AG04450 (cell line): Measurements from ENCODE around the gene PRG2. TPM values are rescaled to one million over a fixed set of nuclear protein-coding genes. Genes with fewer than 3 reads are reported as not detected.

Experiments used
- CTCF ChIA-PET: fragments of 300-600, 350-600 bp; formaldehyde crosslinking; extraction: SDS; loops from one replicate; lab custom pipeline; 2022; ENCODE audit warnings: antibody characterized with exemption, inconsistent platforms; lab: Charles Lee
- POLR2A ChIA-PET: fragments of 350-600 bp; formaldehyde crosslinking; extraction: SDS; loops from one replicate; lab custom pipeline; 2021; ENCODE audit warnings: antibody characterized with exemption, inconsistent platforms; lab: Yijun Ruan, JAX
- DNase-seq: peaks from one replicate; pipeline ENCODE4 v3.0.0-alpha.2; 2011; ENCODE audit warnings: low read depth, low spot score
- H3K27ac ChIP-seq: one replicate; pipeline ENCODE4 v1.5.1; 2012; ENCODE audit warnings: low read depth, low read length, control low read depth
- H3K27me3 ChIP-seq: one replicate; pipeline ENCODE4 v1.6.0; 2012; ENCODE audit warnings: low read length; ENCODE audit not compliant: control insufficient read depth, insufficient read depth
- H3K4me3 ChIP-seq: 2 replicates; pipeline ENCODE4 v1.5.1; 2011; ENCODE audit warnings: mild to moderate bottlenecking, low read depth, low read length, control low read depth
- H3K9me3 ChIP-seq: 2 replicates; pipeline ENCODE4 v1.5.1; 2012; ENCODE audit warnings: low read length; ENCODE audit not compliant: control insufficient read depth, insufficient read depth
- CTCF ChIP-seq: IDR thresholded peaks from 2 replicates; pipeline ENCODE4 v1.5.1; 2011; ENCODE audit warnings: low read depth, low read length, control low read depth, inconsistent platforms
- polyA plus RNA-seq: library from polyadenylated mRNA; depleted of rRNA; stranded (reverse); fragments of >200 nt; gene quantifications from 2 replicates; pipeline ENCODE4 v1.2.3, GENCODE V29; 2011

Gene PRG2
- polyA plus RNA-seq, 1 experiment = not detected

- peak overlapping the region; percentile 49 for H3K27ac ChIP-seq
- H3K27me3 ChIP-seq = no peaks in the 10 kb centered on the region
- peak overlapping the region; percentile 60 for H3K4me3 ChIP-seq
- no peak for DNase-seq
- ChIA-PET POLR2A (interaction anchor here (0.6 kb wide), 1 partner anchor 49 kb away, joined by 4 read pairs; no protein-coding TSS in a partner anchor), CTCF (interaction anchor here (1.0 to 2.6 kb wide), 4 partner anchors 32 to 101 kb away, joined by 3 to 30 read pairs (median 5); partner anchors contain the start of gene RTN4RL2)
- H3K9me3 ChIP-seq = no peaks in the 10 kb centered on the region
- no peak for TF ChIP-seq CTCF
Observed at GRCh38 chr11:57425565-57426438, 35.4 kb upstream of the PRG2 start.

GRCh38 chr11:57424792-57425564 lies 34.5 kb upstream of the PRG2 start:
- H3K27ac ChIP-seq = peak overlapping the region; percentile 49
- POLR2A ChIA-PET = interaction anchor here (0.8 kb wide), 1 partner anchor 50 kb away, joined by 4 read pairs; no protein-coding TSS in a partner anchor
- CTCF ChIA-PET = interaction anchor here (1.0 to 1.5 kb wide), 2 partner anchors 33 to 35 kb away, joined by 3 to 4 read pairs; no protein-coding TSS in a partner anchor
- H3K9me3 ChIP-seq = no peaks in the 10 kb centered on the region
- H3K4me3 ChIP-seq = no peak overlapping the region; the same call in 1 of the 2 replicates
- no peaks in the 10 kb centered on the region for H3K27me3 ChIP-seq
- peak; percentile 66 for DNase-seq
- TF ChIP-seq CTCF = no peak

- Histone ChIP-seq H3K4me3 (no peak overlapping the region; the same call in 1 of the 2 replicates), H3K9me3 (no peaks in the 10 kb centered on the region), H3K27me3 (no peaks in the 10 kb centered on the region), H3K27ac (peak overlapping the region; percentile 49)
- CTCF ChIA-PET = interaction anchor here (1.5 kb wide), 1 partner anchor 34 kb away, joined by 4 read pairs; no protein-coding TSS in a partner anchor
- DNase-seq = no peak
- TF ChIP-seq CTCF = no peak
- POLR2A ChIA-PET = interaction anchor here (0.6 to 0.8 kb wide), 2 partner anchors 38 to 50 kb away, joined by 3 to 4 read pairs; no protein-coding TSS in a partner anchor
Observed at GRCh38 chr11:57424137-57424791, 33.8 kb upstream of the PRG2 start.

GRCh38 chr11:57422669-57423068 lies 32.2 kb upstream of the PRG2 start:
- no peak overlapping the region for H3K4me3 ChIP-seq
- ChIA-PET POLR2A (no interaction called here), CTCF (no interaction called here)
- no peak overlapping the region for H3K27ac ChIP-seq
- H3K9me3 ChIP-seq = no peaks in the 10 kb centered on the region
- no peak for TF ChIP-seq CTCF
- H3K27me3 ChIP-seq = no peaks in the 10 kb centered on the region
- no peak for DNase-seq
